NCI-H524 treated with DMSO at 0.1 percent for 48 hours (cell line): ENCODE measurements around the gene EIF4E3.

Source experiments
- DNase-seq: peaks from one replicate; lab custom pipeline; 2025; lab: John Stamatoyannopoulos, UW

Gene EIF4E3

DNA sequence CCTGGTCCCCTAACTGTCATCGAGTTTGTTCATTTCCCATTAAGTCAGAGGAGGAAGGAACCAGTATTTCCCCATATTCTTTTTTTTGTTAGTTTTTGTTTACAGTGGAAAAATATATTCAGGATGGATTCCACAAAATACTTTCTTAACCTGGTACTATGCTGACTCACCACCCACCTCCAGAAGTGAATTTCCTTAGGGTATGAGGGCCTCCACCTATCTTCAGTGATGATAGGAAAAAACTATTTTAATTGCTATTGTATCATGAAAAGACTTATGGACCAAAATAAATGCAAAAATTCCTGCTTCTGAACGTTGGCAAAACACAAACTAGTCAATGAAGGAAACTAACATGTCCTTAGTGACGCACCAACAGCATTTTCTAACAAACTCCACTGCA is 77.5 kb downstream of the EIF4E3 start:
- DNase-seq, result no peak

DNA sequence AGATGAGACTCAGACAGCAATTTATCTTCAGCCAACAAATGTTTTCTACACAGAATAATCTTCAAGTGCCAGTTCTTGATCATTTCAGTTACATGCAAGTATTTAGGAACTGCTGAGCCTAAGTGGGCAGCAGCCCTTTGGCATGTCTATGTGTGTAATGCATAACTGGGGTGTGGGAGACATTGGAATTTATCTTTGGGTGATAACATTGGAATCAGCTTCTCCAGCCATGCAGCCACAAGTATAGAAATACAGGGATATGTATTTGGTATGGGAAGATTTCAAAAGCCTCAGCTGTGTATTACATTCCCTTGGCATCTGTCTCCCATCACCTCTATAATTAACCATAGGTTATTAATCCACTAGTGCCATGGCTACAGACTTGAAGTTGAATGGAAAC is 78.2 kb downstream of the EIF4E3 start:
- DNase-seq, result peak; percentile 38

DNA sequence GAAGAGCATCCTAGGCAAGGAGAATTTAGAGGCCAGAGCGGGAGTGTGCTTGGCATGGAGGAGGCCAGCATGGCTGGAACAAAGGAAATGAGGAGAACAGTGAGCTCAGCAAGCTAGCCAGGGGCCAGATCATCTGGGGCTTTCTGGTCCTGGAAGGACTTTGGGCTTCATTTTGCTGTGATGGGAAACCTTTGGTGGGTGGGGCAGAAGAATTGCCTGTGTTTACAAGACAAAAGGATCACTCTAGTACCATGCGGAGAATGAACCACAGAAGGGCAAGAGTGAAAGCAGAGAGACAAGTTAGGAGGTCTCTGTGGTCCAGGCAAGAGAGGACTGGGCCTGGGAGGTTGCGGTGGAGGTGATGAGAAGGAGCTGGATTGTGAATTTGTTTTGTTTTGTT is 80.1 kb downstream of the EIF4E3 start:
- DNase-seq, result no peak

DNA sequence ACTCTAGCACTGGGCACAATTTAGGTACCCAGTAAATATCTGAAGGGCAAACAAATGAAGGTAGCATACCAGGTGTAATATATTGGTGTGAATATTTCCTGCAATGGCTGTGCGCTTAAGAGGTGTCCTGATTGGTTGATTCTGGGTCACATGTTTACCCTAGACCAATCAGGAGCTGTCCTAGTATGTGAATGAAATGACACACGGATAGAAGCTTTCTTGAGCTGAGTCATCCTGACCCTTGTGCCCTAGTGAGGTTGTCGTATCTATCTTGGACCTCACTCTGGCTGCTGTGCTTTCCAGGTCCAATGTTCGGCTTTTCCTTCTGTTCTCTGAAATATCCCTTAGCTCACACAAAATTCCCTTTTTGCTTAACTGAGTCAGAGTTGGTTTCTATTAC is 83.5 kb downstream of the EIF4E3 start:
- no peak for DNase-seq

DNA sequence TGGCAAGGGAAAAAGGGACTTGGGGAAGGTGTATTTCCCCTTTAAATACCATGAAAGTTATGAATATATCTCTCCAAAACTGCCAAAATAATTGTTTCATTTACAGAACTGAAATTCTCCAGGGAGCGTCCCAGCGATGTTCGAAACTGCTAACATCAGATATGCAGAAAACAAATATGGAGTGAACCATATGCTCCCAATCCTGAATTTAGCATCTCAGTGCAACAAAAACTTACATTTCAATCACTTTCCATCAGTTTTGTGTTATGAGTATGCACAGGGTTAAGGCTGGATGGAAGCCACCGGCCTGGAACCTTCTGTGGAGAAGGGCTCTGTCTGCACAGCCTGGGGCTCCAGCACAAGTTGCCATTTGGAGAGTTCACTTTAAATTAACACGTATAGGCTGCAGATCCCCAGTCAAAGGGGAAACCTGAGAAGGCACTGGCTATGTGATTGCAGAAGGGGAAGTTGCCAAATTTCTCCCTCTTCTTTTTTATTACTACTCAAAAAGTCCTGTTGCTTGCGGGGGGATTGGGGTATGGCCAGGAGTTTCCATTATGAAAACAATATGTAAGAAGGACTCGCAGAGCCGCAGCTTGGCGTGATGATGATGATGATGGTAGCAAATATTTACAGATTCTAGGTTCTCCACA is 84.7 kb downstream of the EIF4E3 start:
- DNase-seq, result no peak

DNA sequence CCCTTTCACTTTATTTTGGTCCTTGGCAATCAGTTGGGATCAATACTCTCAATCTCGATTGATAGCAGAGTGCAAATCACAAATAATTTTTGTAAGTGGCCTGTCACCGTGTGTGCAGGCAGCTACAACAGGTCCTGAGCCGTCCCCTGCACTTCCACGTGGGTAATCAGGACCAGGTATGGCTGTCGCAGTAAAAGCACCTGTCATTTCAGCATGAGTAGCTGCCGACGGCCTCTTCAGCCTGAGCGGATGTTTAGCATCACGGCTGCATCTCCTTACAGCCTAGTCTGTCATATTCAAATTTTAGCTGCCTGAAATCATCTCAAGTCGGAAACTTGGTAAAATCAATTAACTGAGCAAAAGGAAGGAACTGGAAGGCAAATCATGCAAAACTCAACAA is 88.7 kb downstream of the EIF4E3 start:
- DNase-seq, result no peak

DNA sequence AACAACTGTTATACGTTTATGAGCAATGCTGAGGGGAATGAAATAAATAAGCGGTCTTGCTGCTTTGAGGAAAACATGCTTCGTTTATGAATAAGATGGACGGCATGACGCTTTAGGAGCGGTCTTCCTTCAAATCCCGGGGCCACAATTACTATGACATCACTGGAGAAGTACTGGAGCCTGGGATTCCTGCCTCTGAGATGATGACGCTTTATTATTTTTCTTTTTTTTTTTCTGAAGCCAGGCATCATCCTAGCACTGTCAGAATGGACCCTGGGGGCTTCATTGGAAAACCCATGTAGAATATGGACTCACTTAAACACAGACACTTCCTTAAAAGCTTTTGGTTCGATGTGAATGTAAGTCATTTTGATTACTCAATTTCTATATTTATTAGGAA is 89.2 kb downstream of the EIF4E3 start:
- DNase-seq, result no peak

DNA sequence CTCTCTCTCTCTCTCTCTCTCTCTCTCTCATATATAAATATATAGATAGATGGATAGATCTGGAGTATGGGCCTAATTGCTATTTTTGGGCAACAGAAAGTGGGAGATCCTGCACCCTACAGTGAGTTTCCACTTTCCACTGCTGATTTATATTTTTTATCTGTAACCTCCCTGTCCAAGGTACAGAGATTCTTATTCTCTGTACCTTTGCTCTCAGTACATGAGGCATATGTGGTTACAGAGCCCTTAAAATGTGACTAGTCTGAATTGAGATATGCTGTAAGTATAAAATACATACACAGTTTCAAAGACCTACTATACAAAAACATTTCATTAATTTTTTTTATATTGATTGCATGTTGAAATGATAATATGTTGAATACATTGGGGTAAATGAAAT is 90.5 kb downstream of the EIF4E3 start:
- DNase-seq, result no peak

DNA sequence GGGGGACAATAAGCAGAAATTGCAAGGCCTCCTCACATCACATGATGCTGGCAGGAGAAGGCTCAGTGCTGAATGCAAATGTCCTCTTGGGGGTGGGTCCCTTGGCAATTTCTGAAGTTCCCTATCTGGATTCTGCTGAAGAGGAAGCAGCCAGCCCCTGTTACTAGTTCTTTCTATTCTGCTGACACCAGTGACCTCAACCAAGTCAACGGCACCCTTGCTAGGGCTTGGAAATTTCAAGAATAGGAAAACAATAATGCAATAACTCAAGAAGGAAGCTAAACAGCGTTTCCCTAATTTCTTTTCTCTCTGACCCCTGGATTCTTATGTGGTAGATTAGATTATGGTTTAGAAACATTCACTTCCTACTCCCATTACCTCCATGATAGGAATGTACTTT is 95.5 kb downstream of the EIF4E3 start:
- DNase-seq, result no peak

DNA sequence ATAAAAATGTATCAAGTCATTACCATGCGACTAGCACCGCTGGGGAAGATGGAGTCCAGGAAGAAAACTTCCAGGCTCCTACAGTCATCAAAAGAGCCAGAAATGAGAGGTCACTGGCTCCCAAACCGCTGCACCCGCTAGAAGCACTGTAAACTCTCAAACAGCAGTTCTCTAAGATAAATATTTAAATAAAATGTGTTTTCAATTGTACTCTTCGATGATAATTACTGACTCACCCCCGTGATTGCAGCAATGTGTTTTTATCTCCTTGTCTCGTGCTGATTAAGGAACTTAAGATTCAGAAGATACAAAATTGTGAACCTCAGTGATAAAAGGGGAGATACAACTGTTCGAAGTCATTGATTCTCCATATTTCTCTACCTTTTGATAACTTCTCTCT is 95.9 kb downstream of the EIF4E3 start:
- DNase-seq, result no peak

DNA sequence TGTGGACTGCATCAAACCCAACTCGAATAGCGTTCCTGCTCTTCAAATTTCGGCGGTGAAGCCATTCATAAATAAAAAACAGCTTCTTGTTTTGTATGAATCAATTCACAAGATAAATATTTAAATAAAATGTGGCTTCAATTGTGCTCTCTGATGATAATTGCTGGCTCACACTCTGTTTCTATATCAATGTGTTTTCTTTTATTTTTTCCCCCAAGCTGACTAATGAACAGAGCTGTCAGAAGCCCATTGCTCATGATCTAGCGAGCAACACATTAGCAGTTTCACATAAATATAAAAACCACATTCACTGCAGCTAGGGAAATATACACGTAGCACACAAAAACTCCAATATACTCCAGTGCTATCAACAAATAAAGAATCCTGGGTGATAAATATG is 96.7 kb downstream of the EIF4E3 start:
- DNase-seq, result no peak

DNA sequence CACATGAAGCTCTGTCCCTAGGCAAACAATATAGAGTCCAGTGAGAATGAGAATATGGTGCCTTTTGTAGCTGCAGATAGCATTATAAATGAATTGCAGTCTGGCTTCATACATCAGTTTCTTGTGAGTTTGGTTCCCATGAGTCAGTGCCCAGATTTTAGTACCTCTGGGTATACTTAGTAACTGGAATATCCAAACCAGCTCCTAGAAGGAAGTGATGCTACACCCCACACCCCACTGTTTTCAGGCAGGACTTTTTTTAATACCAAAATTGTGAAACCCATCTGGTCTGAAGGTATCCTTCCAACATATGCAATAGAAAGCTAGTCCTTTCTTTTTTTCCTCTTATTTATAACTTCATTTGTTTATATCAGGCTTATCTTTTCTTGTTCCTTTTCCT is 99.5 kb downstream of the EIF4E3 start:
- DNase-seq, result no peak
